Karpas-422 (cell line): ENCODE results near the gene EHMT2. TPM values are rescaled to one million over a fixed set of nuclear protein-coding genes. Genes with fewer than 3 reads are reported as not detected.

Experiments used
- DNase-seq: peaks from one replicate; pipeline ENCODE4 v3.0.0-alpha.2; 2015
- H2AFZ ChIP-seq: fragments of 200-600 bp; sonication (generic); 2 replicates; pipeline ENCODE4 v1.6.1; 2014; ENCODE audit warnings: antibody characterized with exemption, low read length, mixed read lengths
- H3K27ac ChIP-seq: fragments of 200-600 bp; sonication (generic); 2 replicates; pipeline ENCODE4 v1.5.1; 2014; ENCODE audit warnings: mild to moderate bottlenecking, low read length, moderate library complexity
- H3K27me3 ChIP-seq: fragments of 200-600 bp; sonication (generic); 2 replicates; pipeline ENCODE4 v1.6.1; 2014; ENCODE audit warnings: low read length, mixed read lengths
- H3K36me3 ChIP-seq: fragments of 200-600 bp; sonication (generic); 2 replicates; pipeline ENCODE4 v1.6.1; 2014; ENCODE audit warnings: low read length, mixed read lengths; ENCODE audit not compliant: insufficient read depth
- H3K4me1 ChIP-seq: fragments of 200-600 bp; sonication (generic); 2 replicates; pipeline ENCODE4 v1.6.1; 2014; ENCODE audit warnings: mild to moderate bottlenecking, low read length, mixed read lengths
- H3K4me2 ChIP-seq: fragments of 200-600 bp; sonication (generic); 2 replicates; pipeline ENCODE4 v1.6.1; 2014; ENCODE audit warnings: low read length, low read depth, mild to moderate bottlenecking; ENCODE audit not compliant: poor library complexity, severe bottlenecking
- H3K4me3 ChIP-seq: fragments of 200-600 bp; sonication (generic); 2 replicates; pipeline ENCODE4 v1.5.1; 2014; ENCODE audit warnings: mild to moderate bottlenecking, antibody characterized with exemption, low read length, mixed read lengths
- H3K79me2 ChIP-seq: fragments of 200-600 bp; sonication (generic); 2 replicates; pipeline ENCODE4 v1.6.1; 2014; ENCODE audit warnings: mild to moderate bottlenecking, low read length, mixed read lengths
- H3K9ac ChIP-seq: fragments of 200-600 bp; sonication (generic); 2 replicates; pipeline ENCODE4 v1.6.0; 2014; ENCODE audit warnings: low read length
- H3K9me2 ChIP-seq: fragments of 200-600 bp; sonication (generic), shearing (Covaris generic); replicated peaks from 2 replicates; pipeline ENCODE4 v1.6.0; 2014; ENCODE audit warnings: mild to moderate bottlenecking, low read length, moderate library complexity; ENCODE audit not compliant: insufficient read depth
- H3K9me3 ChIP-seq: fragments of 300-700, 200-600 bp; sonication (generic); 2 replicates; pipeline ENCODE4 v1.6.1; 2014; ENCODE audit warnings: low read length, mixed read lengths
- H4K20me1 ChIP-seq: fragments of 200-600 bp; sonication (generic); 2 replicates; pipeline ENCODE4 v1.6.1; 2014; ENCODE audit warnings: mild to moderate bottlenecking, antibody characterized with exemption, low read length, low read depth; ENCODE audit not compliant: insufficient read depth
- total RNA-seq: library from RNA; depleted of rRNA; stranded (reverse); fragments of >200 nt; shearing (Covaris generic); gene quantifications from 2 replicates; pipeline ENCODE4 v1.2.3, GENCODE V29; 2014; ENCODE audit warnings: low replicate concordance

EHMT2 gene
- total RNA-seq, 1 experiment from 2014 or later, result 40.0 TPM

GRCh38 chr6:31877125-31877650 lies 20.3 kb downstream of the EHMT2 start:
- no peaks in the 10 kb centered on the region for H3K4me1 ChIP-seq
- no peak overlapping the region for H3K9ac ChIP-seq

DNA sequence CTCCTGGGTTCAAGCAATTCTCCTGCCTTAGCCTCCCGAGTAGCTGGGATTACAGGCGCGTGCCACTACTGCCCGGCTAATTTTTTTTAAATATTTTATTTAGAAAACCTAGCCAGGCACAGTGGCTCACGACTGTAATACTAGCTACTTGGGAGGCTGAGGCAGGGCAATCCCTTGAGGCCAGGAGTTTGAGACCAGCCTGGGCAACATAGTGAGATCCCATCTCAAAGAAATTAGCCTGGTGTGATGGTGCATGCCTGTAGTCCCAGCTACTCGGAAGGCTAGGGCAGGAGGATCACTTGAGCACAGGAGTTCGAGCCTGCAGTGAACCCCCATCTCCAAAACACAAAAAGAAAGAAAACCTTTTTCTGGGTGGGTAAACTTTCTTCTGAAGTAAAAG lies 21.1 kb downstream of the EHMT2 start:
- no peaks in the 10 kb centered on the region for H3K9me3 ChIP-seq

More at GRCh38 chr6:31877125-31877650, 20.3 kb downstream of the EHMT2 start:
- no peak overlapping the region for H3K4me2 ChIP-seq
- H3K9me3 ChIP-seq, result no peaks in the 10 kb centered on the region
- no peak for DNase-seq
- no peak overlapping the region for H3K4me3 ChIP-seq
- H3K36me3 ChIP-seq, result peaks cover 13% of the 10 kb centered on the region
- no peaks in the 10 kb centered on the region for H4K20me1 ChIP-seq
- H2AFZ ChIP-seq, result no peak overlapping the region
- no peaks in the 10 kb centered on the region for H3K79me2 ChIP-seq
- no peaks in the 10 kb centered on the region for H3K27me3 ChIP-seq
- no peak overlapping the region for H3K27ac ChIP-seq
- no peaks in the 10 kb centered on the region for H3K9me2 ChIP-seq

DNA sequence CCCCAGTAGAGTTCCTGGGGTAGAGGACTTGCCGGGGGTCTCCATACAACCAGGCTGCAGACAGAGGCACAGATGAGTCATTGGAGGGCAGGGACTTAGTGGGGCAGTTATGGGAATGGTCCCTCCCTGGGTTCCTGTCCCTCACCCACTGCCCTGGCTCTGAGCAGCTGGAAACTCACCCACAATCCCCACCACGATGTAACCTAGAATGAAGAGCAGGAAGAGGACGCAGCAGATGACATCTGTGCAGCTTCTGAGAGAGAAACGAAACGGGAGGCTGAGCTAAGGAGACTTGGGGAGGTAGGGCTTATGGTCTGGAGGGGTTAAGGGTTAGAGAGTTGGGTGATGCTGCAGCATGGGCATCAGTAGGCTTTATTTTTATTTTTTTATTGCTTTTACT lies 21.6 kb downstream of the EHMT2 start:
- Histone ChIP-seq H4K20me1 (no peaks in the 10 kb centered on the region), H3K4me1 (no peaks in the 10 kb centered on the region), H3K4me3 (no peak overlapping the region), H3K79me2 (no peaks in the 10 kb centered on the region), H2AFZ (no peak overlapping the region), H3K9me2 (no peaks in the 10 kb centered on the region), H3K4me2 (no peak overlapping the region), H3K36me3 (peaks cover 8% of the 10 kb centered on the region; the same call in 1 of the 2 replicates), H3K9me3 (no peaks in the 10 kb centered on the region), H3K9ac (no peak overlapping the region), H3K27ac (no peak overlapping the region), H3K27me3 (no peaks in the 10 kb centered on the region)
- DNase-seq, result no peak

More for the DNA sequence above, 21.1 kb downstream of the EHMT2 start:
- Histone ChIP-seq H3K4me1 (no peaks in the 10 kb centered on the region), H3K9ac (no peak overlapping the region), H3K9me2 (no peaks in the 10 kb centered on the region), H3K27me3 (no peaks in the 10 kb centered on the region), H3K36me3 (peaks cover 11% of the 10 kb centered on the region), H2AFZ (no peak overlapping the region), H3K79me2 (no peaks in the 10 kb centered on the region), H4K20me1 (no peaks in the 10 kb centered on the region), H3K27ac (no peak overlapping the region), H3K4me3 (no peak overlapping the region), H3K4me2 (no peak overlapping the region)
- DNase-seq, result no peak

- no peak for DNase-seq
- Histone ChIP-seq H3K9me3 (no peaks in the 10 kb centered on the region), H3K9me2 (no peaks in the 10 kb centered on the region), H4K20me1 (no peaks in the 10 kb centered on the region), H3K79me2 (no peaks in the 10 kb centered on the region), H3K9ac (no peak overlapping the region), H3K36me3 (peaks cover 3% of the 10 kb centered on the region; the same call in 1 of the 2 replicates), H2AFZ (no peak overlapping the region), H3K4me2 (no peak overlapping the region), H3K4me3 (no peak overlapping the region), H3K4me1 (no peaks in the 10 kb centered on the region), H3K27ac (no peak overlapping the region), H3K27me3 (no peaks in the 10 kb centered on the region)
Observed at GRCh38 chr6:31874836-31875572, 22.5 kb downstream of the EHMT2 start.

GRCh38 chr6:31874084-31874670 lies 23.3 kb downstream of the EHMT2 start:
- H2AFZ ChIP-seq, result no peak overlapping the region

GRCh38 chr6:31871046-31871659 lies 26.3 kb downstream of the EHMT2 start:
- no peak overlapping the region for H3K27ac ChIP-seq
- no peak overlapping the region for H3K9ac ChIP-seq
- H2AFZ ChIP-seq, result no peak overlapping the region
- H3K9me2 ChIP-seq, result no peaks in the 10 kb centered on the region
- no peak for DNase-seq
- no peaks in the 10 kb centered on the region for H3K27me3 ChIP-seq
- H3K9me3 ChIP-seq, result no peaks in the 10 kb centered on the region
- H4K20me1 ChIP-seq, result no peaks in the 10 kb centered on the region
- H3K4me1 ChIP-seq, result no peaks in the 10 kb centered on the region
- H3K4me3 ChIP-seq, result no peak overlapping the region
- H3K4me2 ChIP-seq, result no peak overlapping the region
- no peaks in the 10 kb centered on the region for H3K79me2 ChIP-seq
- H3K36me3 ChIP-seq, result no peaks in the 10 kb centered on the region

More at GRCh38 chr6:31874084-31874670, 23.3 kb downstream of the EHMT2 start:
- Histone ChIP-seq H3K4me1 (no peaks in the 10 kb centered on the region), H3K36me3 (no peaks in the 10 kb centered on the region), H3K4me2 (no peak overlapping the region), H3K9me3 (no peaks in the 10 kb centered on the region), H3K27ac (no peak overlapping the region), H3K9ac (no peak overlapping the region), H3K9me2 (no peaks in the 10 kb centered on the region), H3K27me3 (no peaks in the 10 kb centered on the region), H3K79me2 (no peaks in the 10 kb centered on the region), H4K20me1 (no peaks in the 10 kb centered on the region), H3K4me3 (no peak overlapping the region)
- DNase-seq, result no peak

DNA sequence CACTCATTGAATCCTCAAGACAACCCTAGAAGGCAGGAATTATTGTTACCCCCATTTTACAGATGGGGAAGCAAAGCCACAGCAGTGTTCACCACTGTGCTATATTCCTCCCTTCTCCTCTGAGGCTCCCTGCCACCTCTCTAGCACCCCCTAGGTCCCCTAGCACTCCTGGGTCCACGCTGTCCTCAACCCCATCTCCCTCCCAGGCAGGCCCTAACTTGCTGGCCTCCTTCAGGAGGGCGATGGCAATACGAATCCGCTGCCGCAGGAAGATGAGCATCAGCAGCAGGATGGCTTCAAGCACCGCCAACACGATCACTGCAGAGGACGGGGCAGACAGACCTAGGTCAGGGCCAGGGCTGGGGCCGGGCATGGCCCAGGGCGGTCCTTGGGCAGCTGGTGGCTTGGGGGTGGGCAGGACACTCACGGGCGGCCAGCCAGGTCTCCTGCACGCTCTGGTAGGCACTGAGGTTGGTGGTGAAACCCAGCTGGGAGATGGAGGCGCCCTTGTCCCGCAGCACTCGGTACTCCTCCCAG lies 27.0 kb downstream of the EHMT2 start:
- H3K9ac ChIP-seq, result no peak overlapping the region
- no peak overlapping the region for H3K27ac ChIP-seq
- H3K9me3 ChIP-seq, result no peaks in the 10 kb centered on the region
- peak; percentile 49 for DNase-seq
- H3K4me1 ChIP-seq, result no peaks in the 10 kb centered on the region
- no peaks in the 10 kb centered on the region for H3K36me3 ChIP-seq
- H3K9me2 ChIP-seq, result no peaks in the 10 kb centered on the region
- no peaks in the 10 kb centered on the region for H3K79me2 ChIP-seq
- H3K4me3 ChIP-seq, result no peak overlapping the region
- H3K27me3 ChIP-seq, result no peaks in the 10 kb centered on the region
- no peak overlapping the region for H2AFZ ChIP-seq
- H3K4me2 ChIP-seq, result no peak overlapping the region
- no peaks in the 10 kb centered on the region for H4K20me1 ChIP-seq

GRCh38 chr6:31869343-31869742 lies 28.2 kb downstream of the EHMT2 start:
- H3K27ac ChIP-seq, result no peak overlapping the region
- H3K9ac ChIP-seq, result no peak overlapping the region
- no peaks in the 10 kb centered on the region for H3K79me2 ChIP-seq
- DNase-seq, result no peak
- H3K9me2 ChIP-seq, result no peaks in the 10 kb centered on the region
- H4K20me1 ChIP-seq, result no peaks in the 10 kb centered on the region
- H3K4me2 ChIP-seq, result no peak overlapping the region
- no peak overlapping the region for H3K4me3 ChIP-seq
- no peaks in the 10 kb centered on the region for H3K36me3 ChIP-seq
- no peaks in the 10 kb centered on the region for H3K9me3 ChIP-seq
- H3K27me3 ChIP-seq, result no peaks in the 10 kb centered on the region
- no peak overlapping the region for H2AFZ ChIP-seq
- no peaks in the 10 kb centered on the region for H3K4me1 ChIP-seq
